Activated CD4-positive, CD25-positive, alpha-beta regulatory T cell treated with anti-CD3 and anti-CD28 coated beads, Interleukin-2, amount 50 U/mL, for 72 hours (primary cell): Measurements from ENCODE around the gene RNU4-1.

Experiments
- DNase-seq: peaks from one replicate; pipeline ENCODE4 v3.0.0; 2021

The RNU4-1 gene

GRCh38 chr12:120287491-120287890 lies 5.5 kb downstream of the RNU4-1 start:
- no peak for DNase-seq

- no peak for DNase-seq
Observed at GRCh38 chr12:120286768-120287490, 6.1 kb downstream of the RNU4-1 start.

GRCh38 chr12:120284381-120284780 lies 8.7 kb downstream of the RNU4-1 start:
- DNase-seq = no peak

DNA sequence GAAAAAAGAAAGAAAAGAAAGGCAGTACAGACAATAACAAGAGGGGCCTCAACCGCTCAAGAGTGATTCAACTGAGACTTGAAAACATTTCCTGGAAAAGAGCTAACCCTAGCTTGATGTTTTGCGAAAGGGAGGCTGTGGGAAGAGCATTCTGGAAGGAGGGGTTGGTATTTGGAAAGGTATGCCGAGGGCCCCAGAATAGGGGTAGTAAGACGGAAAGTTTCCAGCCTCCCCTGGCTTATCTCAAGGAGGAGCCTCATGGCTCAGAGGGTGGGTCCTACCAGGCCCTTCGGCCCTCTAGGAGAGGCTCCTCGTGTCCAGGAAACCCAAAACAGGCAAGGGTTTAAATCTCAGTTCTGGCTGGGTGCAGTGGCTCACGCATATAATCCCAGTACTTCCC lies 9.7 kb downstream of the RNU4-1 start:
- no peak for DNase-seq

DNA sequence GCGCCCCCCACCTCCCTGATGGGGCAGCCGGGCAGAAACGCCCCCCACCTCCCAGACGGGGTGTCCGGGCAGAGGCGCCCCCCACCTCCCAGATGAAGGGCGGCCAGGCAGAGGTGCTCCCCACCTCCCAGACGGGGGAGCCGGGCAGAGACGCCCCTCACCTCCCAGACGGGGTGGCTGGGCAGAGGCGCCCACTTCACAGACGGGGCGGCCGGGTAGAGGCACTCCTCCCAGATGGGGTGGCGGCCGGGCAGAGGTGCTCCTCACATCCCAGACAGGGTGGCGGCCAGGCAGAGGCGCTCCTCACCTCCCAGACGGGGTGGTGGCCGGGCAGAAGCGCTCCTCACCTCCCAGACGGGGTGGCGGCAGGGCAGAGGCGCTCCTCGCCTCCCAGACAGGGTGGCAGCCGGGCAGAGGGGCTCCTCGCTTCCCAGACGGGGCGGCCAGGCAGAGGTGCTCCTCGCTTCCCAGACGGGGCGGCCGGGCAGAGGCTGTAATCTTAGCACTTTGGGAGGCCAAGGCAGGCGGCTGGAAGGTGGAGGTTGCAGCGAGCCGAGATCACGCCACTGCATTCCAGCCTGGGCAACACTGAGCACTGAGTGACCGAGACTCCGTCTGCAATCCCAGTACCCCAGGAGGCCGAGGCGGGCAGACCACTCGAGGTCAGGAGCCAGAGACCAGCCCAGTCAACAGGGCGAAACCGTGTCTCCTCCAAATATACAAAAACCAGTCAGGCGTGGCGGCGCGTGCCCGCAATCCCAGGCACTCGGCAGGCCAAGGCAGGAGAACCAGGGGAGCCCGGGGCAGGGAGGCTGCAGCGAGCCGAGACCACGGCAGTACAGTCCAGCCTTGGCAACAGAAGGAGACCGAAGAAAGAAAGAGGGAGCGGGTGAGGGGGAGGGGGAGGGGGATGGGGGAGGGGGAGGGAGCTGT lies 14.6 kb downstream of the RNU4-1 start:
- DNase-seq = no peak

GRCh38 chr12:120276734-120277133 lies 16.3 kb downstream of the RNU4-1 start:
- no peak for DNase-seq

DNA sequence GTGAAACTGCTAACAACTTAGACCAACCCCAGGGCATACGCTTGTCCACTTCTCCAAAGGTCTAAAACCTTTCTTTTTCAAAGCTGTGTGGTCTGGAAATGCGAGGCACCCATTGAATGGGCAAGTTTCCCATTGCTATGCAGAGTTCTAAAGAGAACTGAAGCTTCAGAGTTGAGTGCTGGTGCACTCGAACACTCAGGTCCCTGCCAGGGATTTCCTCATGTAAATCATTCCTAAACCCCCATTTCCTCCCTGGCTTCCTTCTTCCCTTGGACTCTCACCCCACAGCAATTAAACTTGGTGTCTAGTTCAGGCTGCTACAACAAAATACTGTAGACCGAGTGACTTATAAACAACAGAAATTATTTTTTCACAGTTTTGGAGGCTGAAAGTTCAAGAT lies 25.3 kb downstream of the RNU4-1 start:
- no peak for DNase-seq

- no peak for DNase-seq
Observed at GRCh38 chr12:120266180-120266870, 26.7 kb downstream of the RNU4-1 start.

DNA sequence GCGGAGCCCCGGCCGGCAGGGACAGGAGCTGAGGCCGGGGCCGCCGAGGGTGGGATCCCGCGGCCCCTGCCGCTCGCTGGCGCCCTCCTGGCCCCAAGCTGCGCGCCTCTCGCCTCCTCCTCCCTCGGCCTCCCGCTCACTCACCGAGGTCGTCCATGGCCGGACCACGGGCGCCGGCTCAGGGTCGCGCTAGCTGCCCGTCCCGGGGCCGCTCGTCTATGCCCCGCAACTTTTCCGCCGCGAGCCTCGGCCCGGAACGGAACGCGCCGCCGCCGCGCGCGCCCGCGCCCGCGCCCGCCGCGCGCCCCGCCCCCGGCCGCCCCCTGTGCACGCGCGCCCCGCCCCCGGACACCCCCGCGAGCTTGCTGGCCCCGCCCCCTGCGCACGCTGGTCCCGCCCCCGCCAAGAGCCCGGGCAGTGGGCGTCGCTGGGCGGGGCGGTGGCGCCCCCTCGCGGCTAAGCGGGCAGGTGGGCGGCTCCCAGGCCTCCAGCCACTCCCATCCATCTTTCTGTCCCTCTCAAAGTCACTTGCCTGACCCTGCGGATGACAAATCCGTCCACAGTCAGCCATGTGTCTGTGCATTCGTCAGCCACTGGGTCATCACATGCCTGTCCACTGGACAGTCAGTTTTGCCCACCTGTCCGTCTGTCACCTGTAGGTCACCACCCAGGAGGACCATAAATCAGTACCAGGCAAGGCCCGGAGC lies 27.4 kb downstream of the RNU4-1 start, which contains the start of gene PXN:
TSS of gene PXN (minus strand) at position 258 of the 707 bp plus-strand sequence. CDS start at position 157, 101 bp downstream.
- DNase-seq = peak; percentile 94

DNA sequence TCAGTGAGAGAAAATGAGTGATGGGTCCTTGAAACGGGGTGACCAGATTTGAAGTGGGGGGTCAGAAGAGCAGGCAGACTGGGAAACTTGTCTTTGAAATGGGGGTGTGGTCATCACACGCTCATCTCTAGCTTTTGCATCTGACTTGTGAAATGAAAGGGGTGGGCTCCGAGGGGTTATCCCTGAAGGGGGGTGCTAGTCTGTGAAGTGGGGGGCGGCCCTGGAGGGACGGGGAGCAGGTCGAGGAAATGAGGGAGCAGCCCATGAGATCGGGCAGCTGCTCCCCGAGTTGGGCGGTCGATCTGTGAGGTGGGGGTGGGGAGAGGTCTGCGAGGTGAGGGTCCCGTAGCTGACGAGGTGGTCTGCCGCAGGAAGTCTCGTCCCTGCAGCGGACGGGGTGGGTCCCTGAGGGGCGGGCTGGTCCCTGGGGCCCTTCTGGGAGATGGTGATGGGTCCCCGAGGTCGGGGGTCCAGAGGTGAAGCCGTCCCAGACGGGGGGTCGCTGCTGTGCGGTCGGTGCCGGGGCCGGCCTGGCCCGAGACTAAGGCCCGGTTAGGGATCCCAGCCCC lies 28.0 kb downstream of the RNU4-1 start:
- DNase-seq = no peak

- no peak for DNase-seq
Observed at GRCh38 chr12:120264086-120264903, 28.7 kb downstream of the RNU4-1 start.

GRCh38 chr12:120263748-120264085 lies 29.3 kb downstream of the RNU4-1 start:
- DNase-seq = no peak

GRCh38 chr12:120262852-120263747 lies 29.9 kb downstream of the RNU4-1 start:
- DNase-seq = no peak

DNA sequence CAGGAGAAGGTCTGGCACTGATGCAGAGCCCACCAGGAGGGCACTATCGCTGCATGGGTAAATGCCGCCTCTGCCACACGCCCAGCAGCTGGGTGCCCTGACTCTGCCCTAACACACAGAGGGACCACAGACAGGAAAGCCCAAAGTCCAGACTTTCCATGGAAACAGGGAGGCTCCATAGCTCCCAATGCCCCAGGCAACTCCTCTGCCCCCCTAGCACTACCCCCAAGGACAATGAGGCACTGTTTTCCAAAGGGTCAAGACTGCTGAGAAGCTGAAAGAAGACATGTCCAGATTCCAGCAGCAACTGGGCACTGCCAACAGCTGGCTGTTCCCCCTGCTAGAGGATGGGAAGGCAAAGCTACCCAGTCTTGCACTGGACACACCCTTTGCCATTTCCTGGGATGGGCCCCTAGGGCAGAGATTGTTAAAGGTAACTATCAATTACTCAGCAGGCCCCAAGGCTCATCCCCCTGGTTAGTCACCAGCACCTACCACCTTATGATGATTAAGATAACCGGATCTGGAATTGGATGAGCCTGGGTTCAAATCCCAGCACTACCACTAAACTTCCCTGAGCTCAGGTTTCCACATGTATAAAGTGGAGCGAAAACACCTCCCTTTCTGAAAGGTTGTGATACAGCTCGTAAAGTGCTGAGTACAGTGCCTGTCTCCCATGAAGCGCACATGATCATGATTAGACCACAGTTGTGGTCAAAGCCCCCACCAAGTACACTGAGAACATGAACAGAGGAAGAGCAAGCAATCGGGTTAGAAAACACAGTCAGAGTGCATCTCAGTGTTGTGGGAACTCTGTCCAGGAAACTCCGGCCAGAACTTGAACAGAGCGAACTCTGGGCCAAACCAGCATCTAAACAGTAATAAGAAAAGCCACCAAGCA lies 30.8 kb downstream of the RNU4-1 start:
- no peak for DNase-seq

DNA sequence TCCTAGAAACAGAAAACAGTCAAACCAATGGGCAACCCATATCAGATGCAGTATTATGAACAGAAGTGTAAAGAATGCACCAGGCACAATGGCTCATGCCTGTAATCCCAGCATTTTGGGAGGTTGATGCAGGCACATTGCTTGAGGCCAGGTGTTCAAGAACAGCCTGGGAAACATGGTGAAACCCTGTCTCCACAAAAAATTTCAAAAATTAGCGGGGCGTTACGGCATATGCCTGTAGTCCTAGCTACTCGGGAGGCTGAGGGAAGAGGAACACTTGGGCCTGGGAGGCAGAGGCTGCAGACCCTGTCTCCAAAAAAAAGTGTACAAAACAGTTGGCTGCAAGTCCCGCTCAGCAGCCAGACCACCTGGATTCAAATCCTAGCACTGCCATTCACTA lies 32.4 kb downstream of the RNU4-1 start:
- no peak for DNase-seq

GRCh38 chr12:120259418-120260202 lies 33.4 kb downstream of the RNU4-1 start:
- no peak for DNase-seq

- DNase-seq = no peak
Observed at GRCh38 chr12:120258323-120258896, 34.6 kb downstream of the RNU4-1 start.
